Measurements from ENCODE around the gene ATP2B1. TPM values are rescaled to one million over a fixed set of nuclear protein-coding genes. Genes with fewer than 3 reads are reported as not detected.

The ATP2B1 gene
- total and polyA plus RNA-seq, 2 of the 13 experiments (the other 11 are each of a cell fraction or from before 2014, with no cell fraction given), result 12.1 to 60.2 TPM

DNA sequence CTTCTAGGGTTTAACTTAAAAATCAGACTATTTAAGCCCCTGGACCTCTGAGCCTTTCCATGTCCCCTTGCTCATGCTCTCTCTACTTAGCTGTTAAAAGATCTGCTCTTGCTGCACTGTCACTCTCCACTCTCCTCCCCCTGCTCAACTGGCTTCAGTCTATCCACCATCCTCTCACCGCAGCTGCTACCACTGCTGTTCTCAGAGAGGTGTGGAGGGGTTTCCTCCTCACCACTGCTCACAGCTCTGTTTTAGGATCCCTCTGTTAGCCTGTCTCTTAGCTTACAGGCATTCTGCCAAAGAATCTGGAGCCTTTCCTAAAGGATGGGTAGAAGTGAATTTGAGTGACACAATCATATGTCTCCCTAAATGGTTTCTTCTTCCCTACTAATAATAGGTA is 43.7 kb upstream of the ATP2B1 start (continued):
- TF ChIP-seq SP5 (CRISPR knock-in tag; IDR thresholded peaks at IDR 0.05; ENCODE audit: borderline replicate concordance, low read depth) (no peak), CC2D1A (CRISPR knock-in tag; IDR thresholded peaks at IDR 0.05) (no peak), PITX1 (CRISPR knock-in tag; IDR thresholded peaks at IDR 0.05) (no peak), MYC (CRISPR knock-in tag; IDR thresholded peaks at IDR 0.05; ENCODE audit: borderline replicate concordance) (no peak), KAT2B (IDR thresholded peaks at IDR 0.05; ENCODE audit: borderline replicate concordance, low read depth, low read length) (no peak), GATAD1 (CRISPR knock-in tag; IDR thresholded peaks at IDR 0.05) (no peak), ZNF354B (CRISPR knock-in tag; IDR thresholded peaks at IDR 0.05) (no peak), ZKSCAN8 (CRISPR knock-in tag; IDR thresholded peaks at IDR 0.05; ENCODE audit: borderline replicate concordance) (no peak), SNAPC2 (CRISPR knock-in tag; IDR thresholded peaks at IDR 0.05) (no peak), ZNF224 (CRISPR knock-in tag; IDR thresholded peaks at IDR 0.05) (no peak)
- TF ChIP-seq, protein P1, sequence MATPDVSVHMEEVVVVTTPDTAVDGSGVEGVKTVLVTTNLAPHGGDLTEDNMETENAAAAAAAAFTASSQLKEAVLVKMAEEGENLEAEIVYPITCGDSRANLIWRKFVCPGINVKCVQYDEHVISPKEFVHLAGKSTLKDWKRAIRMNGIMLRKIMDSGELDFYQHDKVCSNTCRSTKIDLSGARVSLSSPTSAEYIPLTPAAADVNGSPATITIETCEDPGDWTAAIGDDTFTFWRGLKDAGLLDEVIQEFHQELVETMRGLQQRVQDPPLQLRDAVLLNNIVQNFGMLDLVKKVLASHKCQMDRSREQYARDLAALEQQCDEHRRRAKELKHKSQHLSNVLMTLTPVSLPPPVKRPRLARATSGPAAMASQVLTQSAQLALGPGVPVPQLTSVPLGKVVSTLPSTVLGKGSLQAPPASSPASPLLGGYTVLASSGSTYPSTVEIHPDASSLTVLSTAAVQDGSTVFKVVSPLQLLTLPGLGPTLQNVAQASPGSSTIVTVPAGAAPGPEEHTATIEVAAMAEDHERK (CRISPR knock-in tag; IDR thresholded peaks at IDR 0.05; ENCODE audit: low read depth), result no peak
- TF ChIP-seq, protein P2, sequence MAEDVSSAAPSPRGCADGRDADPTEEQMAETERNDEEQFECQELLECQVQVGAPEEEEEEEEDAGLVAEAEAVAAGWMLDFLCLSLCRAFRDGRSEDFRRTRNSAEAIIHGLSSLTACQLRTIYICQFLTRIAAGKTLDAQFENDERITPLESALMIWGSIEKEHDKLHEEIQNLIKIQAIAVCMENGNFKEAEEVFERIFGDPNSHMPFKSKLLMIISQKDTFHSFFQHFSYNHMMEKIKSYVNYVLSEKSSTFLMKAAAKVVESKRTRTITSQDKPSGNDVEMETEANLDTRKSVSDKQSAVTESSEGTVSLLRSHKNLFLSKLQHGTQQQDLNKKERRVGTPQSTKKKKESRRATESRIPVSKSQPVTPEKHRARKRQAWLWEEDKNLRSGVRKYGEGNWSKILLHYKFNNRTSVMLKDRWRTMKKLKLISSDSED (CRISPR knock-in tag; IDR thresholded peaks at IDR 0.05), result no peak
